Measurements from ENCODE around the gene CHRNE.

CHRNE gene

DNA sequence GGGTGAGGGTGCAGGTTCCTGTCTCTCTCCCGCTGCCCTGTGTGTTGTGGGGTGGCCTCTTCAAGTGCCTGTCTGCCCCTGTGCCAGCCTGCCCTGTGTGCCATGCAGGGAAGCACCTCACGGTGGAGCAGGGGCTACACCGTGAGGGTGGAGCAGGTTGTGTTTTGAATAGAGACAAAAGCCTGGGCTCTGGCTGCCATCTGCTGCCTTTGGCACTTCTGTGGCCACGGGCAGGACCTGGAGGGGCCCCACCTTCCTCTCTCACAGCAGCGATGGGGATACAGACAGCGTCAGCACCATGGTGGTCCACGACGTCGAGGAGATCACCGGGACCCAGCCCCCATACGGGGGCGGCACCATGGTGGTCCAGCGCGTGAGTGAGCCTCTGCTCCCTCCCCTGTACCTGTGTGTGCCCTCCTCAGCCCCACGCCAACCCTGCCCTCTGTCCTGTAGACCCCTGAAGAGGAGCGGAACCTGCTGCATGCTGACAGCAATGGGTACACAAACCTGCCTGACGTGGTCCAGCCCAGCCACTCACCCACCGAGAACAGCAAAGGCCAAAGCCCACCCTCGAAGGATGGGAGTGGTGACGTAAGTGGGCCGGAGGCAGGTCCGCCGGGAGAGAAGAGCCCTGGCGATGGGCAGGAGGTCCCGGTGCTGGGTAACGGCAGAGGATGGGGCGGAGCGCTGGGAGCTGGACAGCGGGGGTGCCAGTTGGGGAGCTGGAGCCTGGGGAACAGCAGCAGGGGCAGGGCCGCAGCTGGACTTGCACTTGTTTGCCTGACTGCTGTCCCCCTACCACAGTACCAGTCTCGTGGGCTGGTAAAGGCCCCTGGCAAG is 9.0 kb downstream of the CHRNE start:
- no peaks in the 10 kb centered on the region for H3K79me2 ChIP-seq (ENCODE audit: insufficient read depth, low read depth)
- H3K4me3 ChIP-seq (IDR thresholded peaks at IDR 0.05; ENCODE audit: insufficient read depth, low read depth, low read length), result no peak overlapping the region
- H3K4me1 ChIP-seq (ENCODE audit: low read depth, poor library complexity, severe bottlenecking), result no peaks in the 10 kb centered on the region
- no peaks in the 10 kb centered on the region for H3K27me3 ChIP-seq (ENCODE audit: insufficient read depth, low read depth)
- H3K36me3 ChIP-seq (ENCODE audit: insufficient read depth), result no peaks in the 10 kb centered on the region
- no peak overlapping the region for H3K27ac ChIP-seq
- no peaks in the 10 kb centered on the region for H4K20me1 ChIP-seq (ENCODE audit: insufficient read depth)
- no peak for TF ChIP-seq CTCF (conservative IDR thresholded peaks at IDR 0.05; ENCODE audit: low read depth, low read length)
- no peak overlapping the region for H3K4me2 ChIP-seq
- H3K9ac ChIP-seq, result no peak overlapping the region
- no peak overlapping the region for H2AFZ ChIP-seq (ENCODE audit: low read depth)

DNA sequence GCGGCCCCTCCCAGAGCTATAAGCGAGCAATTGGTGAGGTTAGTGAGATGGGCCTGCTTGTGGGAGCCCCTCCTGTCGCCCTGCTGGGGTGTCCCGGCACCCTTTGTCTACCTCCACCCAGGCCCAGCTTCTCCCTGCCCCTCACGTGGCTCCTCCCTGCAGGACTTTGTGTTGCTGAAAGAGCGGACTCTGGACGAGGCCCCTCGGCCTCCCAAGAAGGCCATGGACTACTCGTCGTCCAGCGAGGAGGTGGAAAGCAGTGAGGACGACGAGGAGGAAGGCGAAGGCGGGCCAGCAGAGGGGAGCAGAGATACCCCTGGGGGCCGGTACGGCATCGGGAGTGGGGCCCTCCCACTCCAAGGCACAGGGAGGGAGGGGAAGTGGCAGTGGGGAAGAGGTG is 9.6 kb downstream of the CHRNE start:
- no peaks in the 10 kb centered on the region for H4K20me1 ChIP-seq (ENCODE audit: insufficient read depth)
- no peak overlapping the region for H3K4me2 ChIP-seq
- H3K36me3 ChIP-seq (ENCODE audit: insufficient read depth), result no peaks in the 10 kb centered on the region
- no peak overlapping the region for H3K9ac ChIP-seq
- H2AFZ ChIP-seq (ENCODE audit: low read depth), result no peak overlapping the region
- H3K27me3 ChIP-seq (ENCODE audit: insufficient read depth, low read depth), result no peaks in the 10 kb centered on the region
- no peaks in the 10 kb centered on the region for H3K79me2 ChIP-seq (ENCODE audit: insufficient read depth, low read depth)
- no peak overlapping the region for H3K27ac ChIP-seq
- no peak for TF ChIP-seq CTCF (conservative IDR thresholded peaks at IDR 0.05; ENCODE audit: low read depth, low read length)
- no peaks in the 10 kb centered on the region for H3K4me1 ChIP-seq (ENCODE audit: low read depth, poor library complexity, severe bottlenecking)
- H3K4me3 ChIP-seq (IDR thresholded peaks at IDR 0.05; ENCODE audit: insufficient read depth, low read depth, low read length), result no peak overlapping the region

GRCh38 chr17:4892499-4893221 is 10.2 kb downstream of the CHRNE start:
- H3K79me2 ChIP-seq (ENCODE audit: insufficient read depth, low read depth), result no peaks in the 10 kb centered on the region
- no peaks in the 10 kb centered on the region for H3K36me3 ChIP-seq (ENCODE audit: insufficient read depth)

More at GRCh38 chr17:4892499-4893221, 10.2 kb downstream of the CHRNE start:
- H3K27ac ChIP-seq, result no peak overlapping the region
- no peaks in the 10 kb centered on the region for H3K4me1 ChIP-seq (ENCODE audit: low read depth, poor library complexity, severe bottlenecking)
- H3K9ac ChIP-seq, result no peak overlapping the region
- no peaks in the 10 kb centered on the region for H4K20me1 ChIP-seq (ENCODE audit: insufficient read depth)
- TF ChIP-seq CTCF (conservative IDR thresholded peaks at IDR 0.05; ENCODE audit: low read depth, low read length), result no peak
- H3K4me3 ChIP-seq (IDR thresholded peaks at IDR 0.05; ENCODE audit: insufficient read depth, low read depth, low read length), result no peak overlapping the region
- no peak overlapping the region for H2AFZ ChIP-seq (ENCODE audit: low read depth)
- no peaks in the 10 kb centered on the region for H3K27me3 ChIP-seq (ENCODE audit: insufficient read depth, low read depth)
- no peak overlapping the region for H3K4me2 ChIP-seq
